Left lung (tissue), 10 donors: Measurements from ENCODE around the gene BBOF1. TPM values are rescaled to one million over a fixed set of nuclear protein-coding genes. Genes with fewer than 3 reads are reported as not detected.

Source experiments
- ATAC-seq: fragments of 200-7000 bp; cut with Tn5 transposase; one replicate; pipeline ENCODE4 v1.9.1; 2020; ENCODE audit warnings: moderate library complexity
- DNase-seq, 4 donors: peaks; one replicate each; pipeline ENCODE4 v3.0.0-alpha.2; 2013 to 2020
- H3K27ac ChIP-seq, 2 donors: fragments of 200-600 bp; sonication (generic) in 1 of 2; one replicate each; pipeline versions ENCODE4 v1.5.0 to v1.8.0; 2020 to 2021
- H3K27me3 ChIP-seq, 2 donors: fragments of 200-600 bp; sonication (generic) in 1 of 2; one replicate each; pipeline versions ENCODE4 v1.5.0 to v1.8.0; 2020 to 2021
- H3K36me3 ChIP-seq, 2 donors: fragments of 200-600 bp; sonication (generic) in 1 of 2; one replicate each; pipeline versions ENCODE4 v1.5.0 to v1.8.0; 2020 to 2021
- H3K4me1 ChIP-seq, 2 donors: fragments of 200-600 bp; one replicate each; pipeline ENCODE4 v1.8.0; 2021
- H3K4me3 ChIP-seq, 2 donors: fragments of 200-600 bp; sonication (generic) in 1 of 2; one replicate each; pipeline versions ENCODE4 v1.5.0 to v1.8.0; 2020 to 2021; ENCODE audit warnings: mild to moderate bottlenecking in 1 of 2
- H3K9me3 ChIP-seq, 2 donors: fragments of 200-600 bp; sonication (generic) in 1 of 2; one replicate each; pipeline versions ENCODE4 v1.5.0 to v1.8.0; 2020 to 2021
- CTCF ChIP-seq, 2 donors: fragments of 200-600 bp; sonication (generic) in 1 of 2; IDR thresholded peaks; one replicate each; pipeline versions ENCODE4 v1.5.0 to v1.8.0; 2021; ENCODE audit warnings: antibody characterized with exemption in 2 of 2
- intact Hi-C, 2 donors: fragments of 100-400 bp; cut with DNase I; formaldehyde crosslinking; loops; one replicate each; pipeline versions ENCODE4 v1.11.2 to v1.14.2; 2022
- polyA plus RNA-seq, 6 donors: library from polyadenylated mRNA; unstranded; fragments of 120-200 nt; gene quantifications; one replicate each; pipeline ENCODE4 v1.2.1, GENCODE V29; 2013; ENCODE audit not compliant: insufficient read length in 6 of 6
- total RNA-seq, 2 donors: library from RNA; stranded (reverse); fragmentation: NEBNext Ultra II Directional; extraction: Animal tissue kit (Norgen Biotek cat#: 25700); gene quantifications; one replicate each; pipeline ENCODE4 v1.2.1, GENCODE V29; 2021
- donor health status: DM: no; HTN: yes; CAD: no.
- donor health status: DM: no; HTN: no; CAD: no.

The BBOF1 gene
- total and polyA plus RNA-seq, 8 donors = 2.2 to 36.3 (median 13.3) TPM

GRCh38 chr14:74042296-74042695 is 23.1 kb downstream of the BBOF1 start:
- H3K36me3 ChIP-seq = no peaks in the 10 kb centered on the region
- H3K27ac ChIP-seq = no peak overlapping the region
- intact Hi-C loops = no loop called here
- H3K4me3 ChIP-seq = no peak overlapping the region
- no peaks in the 10 kb centered on the region for H3K9me3 ChIP-seq
- TF ChIP-seq CTCF (IDR thresholded peaks at IDR 0.05) = no peak
- DNase-seq = no peak
- no peaks in the 10 kb centered on the region for H3K4me1 ChIP-seq
- ATAC-seq = no peak
- H3K27me3 ChIP-seq = no peaks in the 10 kb centered on the region

- Histone ChIP-seq H3K36me3 (no peaks in the 10 kb centered on the region), H3K27me3 (no peaks in the 10 kb centered on the region), H3K9me3 (no peaks in the 10 kb centered on the region), H3K4me1 (no peaks in the 10 kb centered on the region), H3K4me3 (no peak overlapping the region), H3K27ac (no peak overlapping the region)
- no peak for DNase-seq
- TF ChIP-seq CTCF (IDR thresholded peaks at IDR 0.05) = no peak
- no peak for ATAC-seq
- intact Hi-C loops = no loop called here
Measured at GRCh38 chr14:74045522-74045921, 26.4 kb downstream of the BBOF1 start.

- Histone ChIP-seq H3K4me3 (no peak overlapping the region), H3K4me1 (no peaks in the 10 kb centered on the region), H3K9me3 (no peaks in the 10 kb centered on the region), H3K27me3 (no peaks in the 10 kb centered on the region), H3K36me3 (no peaks in the 10 kb centered on the region), H3K27ac (no peak overlapping the region)
- no peak for TF ChIP-seq CTCF (IDR thresholded peaks at IDR 0.05)
- intact Hi-C loops = no loop called here
- ATAC-seq (no peak), DNase-seq (no peak)
Measured at GRCh38 chr14:74048281-74048680, 29.1 kb downstream of the BBOF1 start.

GRCh38 chr14:74049876-74050495 is 30.8 kb downstream of the BBOF1 start:
- DNase-seq (no peak), ATAC-seq (no peak)
- no peak for TF ChIP-seq CTCF (IDR thresholded peaks at IDR 0.05)
- intact Hi-C loops = no loop called here
- Histone ChIP-seq H3K27ac (no peak overlapping the region), H3K4me3 (no peak overlapping the region), H3K4me1 (no peaks in the 10 kb centered on the region), H3K27me3 (no peaks in the 10 kb centered on the region), H3K36me3 (no peaks in the 10 kb centered on the region), H3K9me3 (no peaks in the 10 kb centered on the region)

GRCh38 chr14:74062809-74063150 is 43.6 kb downstream of the BBOF1 start:
- Histone ChIP-seq H3K36me3 (peaks cover 0 to 80% of the 10 kb centered on the region in 2 donors), H3K27me3 (no peaks in the 10 kb centered on the region), H3K4me1 (no peaks in the 10 kb centered on the region), H3K27ac (no peak overlapping the region), H3K9me3 (no peaks in the 10 kb centered on the region), H3K4me3 (no peak overlapping the region)
- no peak for TF ChIP-seq CTCF (IDR thresholded peaks at IDR 0.05)
- intact Hi-C loops = no loop called here
- ATAC-seq = no peak
- no peak for DNase-seq
